ENCODE data around the gene PRND.

- no peak for TF ChIP-seq CTCF (IDR thresholded peaks at IDR 0.05)
- TF ChIP-seq POLR2A (IDR thresholded peaks at IDR 0.05): no peak
Observed at GRCh38 chr20:4730780-4731179, 9.1 kb downstream of the PRND start.
